ENCODE measurements around the gene TRIM46.

- TF ChIP-seq TAF1 (IDR thresholded peaks at IDR 0.05; ENCODE audit: borderline replicate concordance, low read depth, low read length), result no peak
- no peak for TF ChIP-seq POLR2A (IDR thresholded peaks at IDR 0.05; ENCODE audit: low read depth, low read length)
- TF ChIP-seq POLR2AphosphoS5 (IDR thresholded peaks at IDR 0.05; ENCODE audit: low read depth, low read length), result no peak
Measured at GRCh38 chr1:155196893-155197638, 23.4 kb downstream of the TRIM46 start.

Measured in GM12892 (cell line).